HG02884 (cell line): Measurements from ENCODE around the gene RAB20.
A peak's percentile ranks its signal among the peaks of the same experiment; 100 is the strongest.
"Not testable (repeated sequence)": the region's sequence is repeated elsewhere in the genome, so short reads cannot be mapped to it uniquely, and the experiment has no call there.

Source experiments
- ATAC-seq: cut with Tn5 transposase; IDR thresholded peaks from one replicate; pipeline ENCODE4 v1.9.1; 2021; ENCODE audit warnings: mild to moderate bottlenecking, moderate library complexity; ENCODE audit not compliant: unreplicated experiment

RAB20 gene

DNA sequence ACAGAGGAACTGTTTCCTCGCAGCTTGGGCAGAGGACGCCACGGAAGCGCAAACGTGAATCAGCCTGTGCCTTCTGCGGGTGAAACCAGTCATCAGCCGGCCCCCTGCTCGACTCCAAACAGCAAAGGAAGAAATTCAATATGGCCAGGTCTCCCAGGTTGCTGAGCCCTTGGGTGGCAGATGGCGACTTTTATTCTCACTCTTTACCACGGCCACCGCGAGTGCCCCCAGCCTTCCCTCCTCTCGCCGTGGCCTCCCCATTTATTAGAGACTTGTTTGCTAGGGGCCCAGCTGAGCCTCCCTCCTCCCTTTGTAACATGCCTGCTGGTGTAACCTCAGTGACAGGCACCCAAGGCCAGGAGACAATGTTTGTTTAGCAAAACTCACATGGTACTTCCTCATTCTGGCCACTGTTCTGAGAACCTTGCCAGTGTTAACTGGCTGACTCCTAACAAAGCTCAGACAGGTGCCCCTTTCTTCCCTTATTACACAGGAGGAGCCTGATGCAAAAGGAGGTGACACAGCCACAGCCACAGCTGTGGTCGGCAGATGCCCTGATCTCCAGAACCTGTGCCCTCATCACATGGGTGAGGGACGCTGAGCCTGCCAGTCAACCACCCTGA, 5.8 kb downstream of the RAB20 start:
- no peak for ATAC-seq

DNA sequence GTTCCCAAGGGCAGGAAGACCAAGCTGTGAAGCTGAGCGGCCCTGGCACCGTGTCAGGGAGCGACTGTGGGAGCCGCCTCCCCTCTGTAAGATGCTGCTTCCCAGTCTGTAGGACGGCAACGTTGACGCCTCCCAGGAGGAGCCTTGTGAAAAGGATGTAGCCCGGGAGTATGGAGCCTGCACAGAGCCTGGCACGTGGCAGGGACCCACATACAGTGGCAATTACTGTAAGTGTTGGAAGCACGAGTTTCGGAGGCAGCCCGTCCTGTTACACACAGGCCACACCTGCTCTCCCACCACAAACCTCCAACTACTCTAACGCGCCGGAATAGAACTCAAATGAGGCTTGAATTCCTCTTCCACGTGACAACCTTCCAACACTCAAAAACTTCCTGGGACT, 6.6 kb downstream of the RAB20 start:
- ATAC-seq: no peak

DNA sequence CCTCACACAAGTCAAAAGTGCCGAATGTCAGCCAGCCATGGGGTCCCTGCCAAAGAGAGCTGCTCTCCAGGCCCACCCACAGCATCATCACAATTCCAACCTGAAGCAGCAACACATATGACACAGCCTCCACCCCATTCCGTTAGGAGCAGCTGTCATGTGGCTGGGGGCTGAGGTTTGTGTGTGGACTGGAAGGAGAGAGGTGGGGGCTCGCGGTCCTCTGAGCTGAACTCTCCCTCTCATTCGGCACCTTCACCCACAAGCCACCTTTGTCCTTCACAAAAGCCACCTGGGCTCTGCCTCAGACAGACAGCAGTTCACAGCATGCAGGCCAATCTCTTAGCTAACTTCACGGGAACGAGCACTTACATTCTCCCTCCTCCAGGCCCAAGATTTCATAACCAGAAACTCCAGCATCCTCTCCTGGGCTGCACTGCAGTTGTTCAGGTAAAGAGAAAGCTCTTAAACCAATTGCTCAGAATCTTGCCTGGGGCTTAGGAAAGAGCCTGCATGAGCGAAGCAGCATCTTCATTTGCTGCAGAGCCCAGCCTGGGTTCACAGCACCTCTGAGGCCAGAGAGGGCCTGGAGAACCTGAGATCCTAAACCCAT, 7.2 kb downstream of the RAB20 start:
- no peak for ATAC-seq

DNA sequence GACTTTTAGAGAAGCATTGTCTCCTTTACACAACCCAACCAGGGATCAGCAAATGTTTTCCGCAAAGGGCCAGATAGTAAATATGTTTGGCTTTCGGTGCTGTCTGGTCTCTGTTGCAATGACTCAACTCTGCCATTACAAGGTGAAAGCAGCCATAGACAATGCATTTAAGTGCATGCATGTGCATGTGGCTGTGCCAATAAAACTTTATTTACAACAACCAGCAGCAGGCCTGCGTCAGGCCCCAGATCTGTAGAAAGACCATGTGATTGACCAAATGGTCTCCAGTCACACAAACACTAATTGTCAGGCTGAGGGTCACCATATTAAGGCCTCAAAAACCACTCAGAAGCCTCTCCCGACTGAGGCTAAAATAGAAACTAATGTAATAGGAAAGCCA, 8.1 kb downstream of the RAB20 start:
- ATAC-seq: no peak

DNA sequence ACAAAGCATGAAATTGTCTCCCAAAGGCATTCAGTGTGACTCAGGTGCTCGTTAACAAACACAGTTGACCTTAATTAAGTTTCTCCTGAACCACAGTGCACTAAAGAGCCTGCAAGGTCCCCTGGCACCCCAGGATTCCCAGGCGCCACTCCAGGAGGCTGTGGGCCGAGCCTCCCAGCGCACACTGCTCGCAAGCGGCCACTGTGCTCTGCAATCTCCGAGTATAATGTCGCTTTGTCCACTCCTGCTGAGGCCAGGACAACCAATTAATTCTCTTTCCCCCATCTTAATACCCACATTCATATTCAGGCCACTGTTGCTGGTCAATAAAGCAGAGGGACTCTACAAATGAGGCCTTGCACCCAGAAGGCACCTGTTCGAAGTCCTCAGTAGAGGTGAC, 8.8 kb downstream of the RAB20 start:
- no peak for ATAC-seq

DNA sequence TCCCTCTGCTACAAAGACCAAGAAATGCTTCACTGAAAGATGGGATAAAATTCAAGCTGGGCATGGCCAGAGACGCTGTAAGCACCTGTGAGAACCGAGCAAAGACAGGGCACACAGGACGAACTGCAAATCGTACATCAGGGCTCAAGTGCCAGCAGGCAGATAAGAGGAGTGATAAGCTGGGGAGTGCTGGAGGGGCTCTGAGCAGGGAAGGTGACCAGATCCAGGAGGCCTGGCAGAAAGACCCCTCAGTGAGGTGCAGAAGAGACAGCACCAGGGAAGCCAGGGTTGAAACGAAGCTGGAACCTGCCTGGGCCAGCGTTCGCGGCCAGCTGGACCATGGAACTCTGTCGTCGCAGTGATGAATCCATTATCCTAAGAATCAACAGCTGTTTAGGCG, 10.2 kb downstream of the RAB20 start:
- no peak for ATAC-seq

DNA sequence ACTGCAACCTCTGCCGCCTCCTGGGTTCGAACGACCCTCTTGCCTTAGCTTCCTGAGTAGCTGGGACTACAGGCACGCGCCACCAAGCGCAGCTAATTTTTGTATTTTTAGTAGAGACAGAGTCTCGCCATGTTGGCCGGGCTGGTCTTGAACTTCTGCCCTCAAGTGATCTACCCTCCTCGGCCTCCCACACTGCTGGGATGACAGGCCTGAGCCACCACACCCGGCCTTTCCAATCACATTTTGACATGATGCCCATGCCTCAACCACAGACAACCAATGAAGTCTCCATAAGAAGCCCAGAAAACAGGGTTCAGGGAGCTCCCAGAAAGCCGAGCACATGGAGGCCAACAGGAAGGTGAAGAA, 11.7 kb downstream of the RAB20 start:
- ATAC-seq: no peak

DNA sequence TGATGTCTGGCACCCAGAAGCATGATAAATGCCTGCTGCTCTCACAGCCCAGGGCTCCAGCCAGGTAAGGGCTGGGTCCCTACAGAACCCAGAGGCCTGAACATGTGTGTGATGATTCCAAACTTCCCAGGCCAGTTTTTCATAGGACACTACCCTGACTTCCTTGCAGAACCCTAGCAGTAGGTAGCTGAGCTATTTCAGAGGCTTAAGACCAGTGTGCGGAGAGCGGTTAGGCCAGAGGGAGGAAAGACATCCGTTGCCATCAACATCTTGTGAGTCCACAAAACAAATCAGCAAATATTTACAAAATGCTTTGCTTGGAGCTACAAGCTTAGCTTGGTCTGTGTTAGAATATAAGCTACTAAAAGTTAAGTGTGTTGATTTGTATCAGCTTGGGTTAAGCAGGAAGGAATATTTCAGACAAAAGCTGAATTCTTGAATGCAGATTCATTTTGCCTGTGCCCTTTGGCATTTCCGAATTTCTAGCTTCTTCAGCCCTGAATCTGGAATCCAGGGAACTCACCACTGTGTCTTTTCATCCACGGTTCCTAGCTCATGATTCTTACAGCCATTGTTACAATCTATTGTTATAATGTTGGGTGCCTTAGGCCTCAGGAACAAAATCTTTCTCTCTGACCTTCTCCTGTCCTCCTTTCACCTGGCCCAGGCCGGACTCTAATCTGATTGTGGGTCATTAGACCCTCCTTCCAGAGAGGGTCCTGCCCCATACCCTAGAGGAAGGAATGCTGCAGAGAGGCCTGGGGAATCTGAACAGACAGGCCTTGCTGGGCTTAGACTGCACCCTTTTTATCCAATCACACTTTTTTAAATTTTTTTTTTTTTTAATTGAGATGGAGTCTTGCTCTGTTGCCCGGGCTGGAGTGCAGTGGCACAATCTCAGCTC, 12.4 kb downstream of the RAB20 start:
- no peak for ATAC-seq

DNA sequence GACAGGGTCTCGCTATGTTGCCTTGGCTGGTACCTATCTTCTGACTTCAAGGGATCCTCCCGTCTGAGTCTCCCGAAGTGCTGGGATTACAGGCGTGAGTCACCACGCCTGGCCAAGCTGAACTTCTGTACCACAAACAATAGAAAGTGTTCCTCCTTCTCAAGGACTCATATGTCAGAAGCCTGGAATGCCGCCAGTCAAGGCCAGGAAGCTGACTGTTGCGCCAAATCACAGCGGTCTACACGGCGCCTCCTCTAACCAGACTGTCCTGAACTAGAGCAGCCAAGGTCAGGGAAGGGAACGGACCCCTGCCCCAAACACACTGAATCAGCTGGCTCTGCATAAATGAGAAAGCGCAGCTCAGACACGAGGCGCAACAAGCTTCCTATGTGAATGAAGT, 14.6 kb downstream of the RAB20 start:
- ATAC-seq: no peak

DNA sequence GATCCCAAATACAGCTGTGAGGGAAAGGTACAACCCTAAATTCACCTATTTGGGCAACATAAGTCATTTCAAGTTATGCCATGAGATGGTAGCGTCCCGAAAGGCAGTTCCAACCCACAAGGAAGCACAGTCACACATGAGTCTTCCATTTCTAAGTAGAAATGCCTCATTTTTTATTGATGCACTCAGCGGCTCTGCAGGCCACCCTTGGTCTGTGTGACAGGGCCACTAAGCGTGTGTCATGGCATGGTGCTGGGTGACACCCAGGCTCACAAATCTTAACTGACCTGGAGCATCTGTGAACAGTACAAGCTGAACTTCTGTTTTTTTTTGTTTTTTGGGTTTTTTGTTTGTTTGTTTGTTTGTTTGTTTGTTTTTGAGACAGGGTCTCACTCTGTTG, 15.1 kb downstream of the RAB20 start:
- ATAC-seq: no peak

DNA sequence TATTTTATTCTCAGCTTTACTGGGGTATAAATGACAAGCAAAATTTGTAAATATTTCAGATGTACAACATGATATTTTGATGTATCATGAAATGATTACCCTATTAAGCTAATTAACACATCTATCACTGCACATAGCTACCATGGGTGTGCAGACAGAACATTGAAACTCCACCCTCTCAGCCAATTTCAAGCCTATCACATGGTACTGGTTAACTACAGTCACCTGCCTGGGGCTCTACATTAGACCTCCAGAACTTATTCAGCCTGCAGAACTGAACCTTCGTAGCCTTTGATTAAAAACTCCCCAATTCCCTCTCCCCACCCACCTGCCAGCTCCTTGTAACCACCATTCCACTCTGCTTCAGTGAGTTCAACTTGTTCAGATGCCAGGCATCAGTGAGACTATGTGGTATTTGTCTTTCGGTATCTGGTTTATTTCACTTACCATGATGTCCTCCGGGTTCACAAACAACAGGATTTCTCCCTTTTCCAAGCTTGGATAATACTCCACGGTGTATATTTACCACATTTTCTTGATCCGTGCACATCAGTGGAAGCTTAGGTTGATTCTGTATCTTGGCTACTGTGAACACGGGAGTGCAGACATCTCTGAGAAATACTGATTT, 19.2 kb downstream of the RAB20 start:
- no peak for ATAC-seq

DNA sequence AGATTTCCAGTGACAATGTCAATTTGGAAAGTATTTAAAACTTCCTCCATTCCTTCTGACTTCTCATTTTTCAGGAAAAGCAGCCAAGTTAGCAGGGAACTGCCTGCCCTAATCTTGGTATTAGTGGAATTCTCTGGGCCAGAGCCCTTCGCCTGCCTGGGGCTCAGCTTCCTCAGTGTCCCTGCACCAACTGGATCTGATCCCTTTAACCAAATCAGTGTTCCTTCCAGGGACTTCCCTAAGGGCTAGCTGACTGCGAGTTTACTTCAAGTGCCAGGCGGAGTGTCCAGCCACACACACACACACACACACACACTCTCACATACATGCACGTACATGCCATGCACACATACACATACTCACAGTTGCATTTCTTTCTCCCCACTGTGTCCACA, 20.0 kb downstream of the RAB20 start:
- no peak for ATAC-seq

DNA sequence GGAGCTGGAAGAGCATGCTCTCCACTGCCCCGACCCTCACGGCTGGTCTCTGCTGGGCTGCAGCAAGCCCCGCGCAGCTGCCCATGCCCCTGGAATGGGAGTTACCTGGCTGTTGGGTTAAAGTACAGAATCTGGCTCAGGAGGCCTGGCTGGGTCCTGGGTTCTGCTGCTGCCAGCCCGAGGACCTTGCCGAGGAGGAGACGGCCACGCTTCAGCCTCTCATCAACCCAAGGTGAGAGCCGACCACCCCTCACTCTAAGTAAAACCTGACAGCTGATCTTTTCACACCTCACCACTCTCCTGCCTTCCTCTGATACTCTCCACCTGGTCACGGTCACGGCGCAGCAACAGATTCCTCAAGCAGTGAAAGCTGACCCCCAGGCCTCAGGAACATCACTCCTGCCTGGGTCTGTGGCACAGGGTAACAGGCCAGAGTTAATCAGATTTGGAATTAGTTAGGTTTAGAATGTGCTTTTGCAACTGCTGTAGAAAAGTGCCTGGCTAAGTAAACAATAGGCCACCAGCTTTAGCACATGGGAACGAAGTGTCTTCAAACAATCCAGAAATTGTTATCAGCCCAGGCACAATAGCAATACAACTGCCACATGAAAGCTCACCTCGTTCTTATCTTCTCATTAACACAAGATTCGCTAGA, 20.5 kb downstream of the RAB20 start:
- ATAC-seq: no peak

DNA sequence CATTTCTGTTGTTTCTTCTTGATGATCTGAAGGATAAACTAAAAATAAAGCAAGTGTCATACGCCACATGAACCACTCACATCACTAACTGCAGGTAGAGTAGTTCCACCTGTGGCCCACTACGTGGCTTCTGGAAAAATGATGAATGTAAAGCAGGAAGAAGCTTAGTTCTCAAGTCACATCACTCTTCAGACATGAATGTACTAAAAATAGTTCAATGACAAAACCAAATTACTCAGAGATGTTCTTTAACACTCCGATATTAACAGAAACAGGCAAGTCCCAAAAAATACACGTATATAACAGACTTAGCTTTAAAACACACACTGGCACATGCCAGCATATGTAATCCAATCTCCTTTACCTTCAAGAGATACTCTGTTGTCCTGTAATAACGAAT, 21.6 kb downstream of the RAB20 start:
- no peak for ATAC-seq

DNA sequence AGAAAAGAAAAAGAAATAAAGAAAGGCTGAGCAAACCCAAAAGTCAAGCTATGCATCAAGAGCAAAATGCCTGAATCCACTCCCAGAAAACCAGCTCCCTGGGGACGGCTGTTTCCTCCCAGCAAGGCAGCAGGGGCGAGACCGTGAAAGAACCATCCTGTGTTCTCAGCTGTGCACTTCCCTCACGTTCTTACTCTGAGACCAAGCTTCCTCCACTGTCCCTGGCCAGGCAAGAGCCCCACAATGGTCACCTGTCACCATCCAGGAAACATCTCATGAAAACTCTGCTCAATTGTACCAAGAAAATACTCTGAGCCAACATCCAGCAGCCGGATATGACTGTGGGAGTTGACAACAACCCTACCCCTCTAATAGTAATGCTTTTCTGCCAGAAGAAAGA, 22.9 kb downstream of the RAB20 start:
- no peak for ATAC-seq

DNA sequence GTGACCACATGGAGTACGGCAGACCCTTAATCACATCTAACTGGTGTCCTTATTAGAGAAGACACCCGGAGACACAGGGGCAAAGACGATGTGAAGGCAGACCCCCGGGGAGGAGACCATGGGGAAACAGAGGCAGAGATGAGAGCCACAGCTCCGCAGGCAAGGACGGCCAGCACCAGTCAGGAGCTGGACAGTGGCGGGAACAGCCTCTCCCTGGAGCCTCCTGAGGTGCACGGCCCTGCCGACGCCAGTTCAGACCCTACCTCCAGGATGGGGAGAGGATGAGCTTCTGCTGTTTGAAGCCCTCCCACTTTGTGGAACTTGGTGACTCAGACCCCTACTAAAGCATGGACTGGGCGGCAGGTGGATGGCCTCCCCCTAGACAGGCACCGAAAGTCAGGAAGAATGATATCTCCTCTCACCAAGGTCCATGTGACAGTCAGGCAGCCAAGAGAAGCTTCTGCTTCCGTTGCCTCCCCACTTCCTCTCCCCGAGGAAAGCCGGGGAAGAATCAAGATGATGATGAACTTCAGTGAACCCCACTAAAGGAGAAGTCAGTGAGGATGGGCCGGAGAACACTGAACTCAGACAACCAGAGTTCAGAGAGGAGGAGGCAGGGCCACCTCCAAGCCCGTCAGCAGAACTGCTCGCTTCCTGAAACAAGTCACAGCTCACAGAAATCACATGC, 25.4 kb downstream of the RAB20 start:
- ATAC-seq: peak; percentile 42

DNA sequence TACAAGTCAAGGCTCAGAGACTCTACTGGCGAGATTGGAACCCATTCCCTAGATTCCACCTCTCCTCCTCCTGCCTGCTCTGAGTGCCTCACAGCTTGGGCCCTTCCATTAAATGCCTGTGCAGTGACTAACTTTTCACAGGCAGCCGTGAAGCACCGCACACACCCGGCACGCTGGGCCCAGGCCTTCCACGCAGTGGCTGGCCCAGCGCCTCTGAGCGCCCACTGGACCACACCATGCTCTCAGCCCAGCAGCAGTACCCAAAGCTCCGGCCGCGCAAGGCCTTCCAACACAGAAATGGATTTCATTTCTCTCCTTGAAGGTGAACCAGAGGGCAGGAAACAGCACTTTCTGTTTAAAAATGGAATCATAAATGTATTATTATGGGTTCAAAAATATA, 26.0 kb downstream of the RAB20 start:
- ATAC-seq: no peak

DNA sequence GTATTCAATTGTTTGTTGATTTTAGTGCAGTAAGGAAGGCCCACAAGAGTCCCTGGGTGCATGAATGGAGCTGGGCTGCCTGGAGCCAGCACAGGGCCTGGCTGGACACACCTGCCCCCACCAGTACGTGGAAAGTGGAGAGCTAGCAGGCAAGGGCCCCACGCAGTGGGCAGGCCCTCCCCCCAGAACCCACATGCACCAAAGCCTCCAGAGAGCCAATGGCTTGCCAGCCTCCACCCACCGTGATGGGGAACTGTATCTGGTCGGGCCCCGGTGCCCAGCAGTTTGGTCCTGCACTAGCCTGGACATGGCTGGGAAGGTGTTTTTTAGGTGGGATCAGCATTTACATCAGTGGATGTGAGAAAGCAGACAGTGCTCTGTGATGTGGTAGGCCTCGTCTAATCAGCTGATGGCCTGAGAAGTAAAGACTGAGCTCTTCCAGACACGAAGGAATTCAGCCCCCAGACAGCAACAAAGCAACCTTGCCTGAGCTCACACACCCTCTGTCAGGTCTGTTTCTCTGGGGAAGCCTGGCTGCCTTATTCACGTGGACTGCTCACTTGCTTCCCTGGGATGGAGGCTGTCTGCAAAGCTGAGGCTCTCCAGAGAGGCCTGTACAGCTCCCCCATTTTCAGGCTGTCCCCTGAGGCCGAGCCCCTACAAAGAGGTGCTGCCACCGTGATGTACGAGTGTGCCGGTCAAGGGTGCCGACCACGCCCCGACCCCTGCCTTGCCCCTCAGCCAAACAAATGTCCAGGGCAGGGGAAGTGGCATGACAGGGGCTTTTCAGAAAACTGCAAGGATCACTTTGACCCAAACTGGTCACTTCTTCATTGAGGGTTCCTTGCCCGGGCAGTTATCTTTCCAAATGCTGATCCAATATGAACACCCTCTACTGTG, 27.5 kb downstream of the RAB20 start:
- ATAC-seq: no peak

DNA sequence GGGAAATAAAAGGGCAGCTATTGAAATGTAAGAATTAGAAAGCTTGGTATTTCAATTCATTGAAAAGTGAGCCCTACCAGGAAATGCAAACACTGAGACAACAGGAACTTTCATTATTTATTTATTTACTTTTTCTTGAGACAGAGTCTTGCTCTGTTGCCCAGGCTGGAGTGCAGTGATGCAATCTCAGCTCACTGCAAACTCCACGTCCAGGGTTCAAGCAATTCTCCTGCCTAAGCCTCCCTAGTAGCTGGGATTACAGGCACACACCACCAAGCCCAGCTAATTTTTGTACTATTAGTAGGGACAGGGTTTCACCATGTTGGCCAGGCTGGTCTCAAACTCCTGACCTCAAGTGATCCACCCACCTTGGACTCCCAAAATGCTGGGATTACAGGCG, 29.3 kb downstream of the RAB20 start:
- ATAC-seq: not testable (repeated sequence)

DNA sequence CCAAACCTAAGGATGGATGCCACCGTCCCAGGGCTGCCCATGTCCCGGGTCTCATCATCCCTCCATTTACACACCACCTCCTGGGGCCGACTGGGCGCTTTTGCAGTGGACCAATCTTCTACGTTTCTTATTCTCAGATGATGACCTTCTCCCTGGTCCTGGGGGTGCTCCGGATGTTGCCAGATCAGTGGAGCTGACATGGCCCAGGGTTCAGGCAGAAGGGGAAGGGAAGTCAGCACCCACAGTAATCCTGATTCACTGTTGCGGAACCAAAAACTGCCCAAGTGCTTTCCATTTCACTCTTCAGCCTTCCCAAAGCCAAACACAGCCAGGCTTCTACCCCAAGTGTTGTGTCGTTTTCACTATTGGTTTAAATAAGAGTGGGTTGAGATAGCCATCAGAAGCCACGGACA, 29.8 kb downstream of the RAB20 start:
- ATAC-seq: no peak
